HCT116 (cell line): Measurements from ENCODE around the gene NMNAT3.

Experiments used
- CTCF ChIP-seq, 3 experiments: fragments of 200-600 bp in 1 of 3; sonication (generic) in 1 of 3; IDR thresholded peaks in 2 of 3; conservative IDR thresholded peaks in 1 of 3; 2 replicates each; pipeline ENCODE4 v1.5.1; 2012 to 2017; ENCODE audit warnings: low read depth in 2 of 3, low read length in 2 of 3, antibody characterized with exemption in 1 of 3, borderline replicate concordance in 1 of 3, control low read depth in 1 of 3, mild to moderate bottlenecking in 1 of 3, mixed read lengths in 1 of 3, mixed run types in 1 of 3, moderate library complexity in 1 of 3; ENCODE audit not compliant: insufficient read depth in 1 of 3
- POLR2AphosphoS5 ChIP-seq: IDR thresholded peaks from 2 replicates; pipeline ENCODE4 v1.6.1; 2011; ENCODE audit warnings: mild to moderate bottlenecking, low read depth, low read length, moderate library complexity

- TF ChIP-seq POLR2AphosphoS5 (no peak), CTCF (IDR thresholded peaks at IDR 0.05 in 2 of 3, conservative IDR thresholded peaks at IDR 0.05 in 1 of 3; ENCODE audit: borderline replicate concordance in 1 of 3, insufficient read depth in 1 of 3, low read depth in 2 of 3, low read length in 2 of 3) (no peak)
Measured at GRCh38 chr3:139560411-139560810, 117.4 kb downstream of the NMNAT3 start.
